ENCODE results near the gene PEPD. TPM values are rescaled to one million over a fixed set of nuclear protein-coding genes. Genes with fewer than 3 reads are reported as not detected.

The PEPD gene
- total RNA-seq, 1 experiment from 2014 or later: 40.5 TPM

GRCh38 chr19:33440241-33440640 lies 81.3 kb downstream of the PEPD start:
- CTCF ChIA-PET: interaction anchor here (1.6 kb wide), 1 partner anchor 10 kb away, joined by 4 read pairs; no protein-coding TSS in a partner anchor
- Histone ChIP-seq H3K4me2 (ENCODE audit: low read length) (no peak overlapping the region), H2AFZ (ENCODE audit: low read depth, low read length, poor library complexity, severe bottlenecking) (no peak overlapping the region), H3K9me3 (ENCODE audit: control insufficient read depth in 1 of 2, insufficient read depth in 1 of 2, low read depth in 1 of 2, low read length in 2 of 2) (no peaks in the 10 kb centered on the region), H3K79me2 (ENCODE audit: insufficient read depth, low read length) (no peaks in the 10 kb centered on the region), H3K9me2 (ENCODE audit: insufficient read depth) (no peaks in the 10 kb centered on the region), H3K4me1 (ENCODE audit: control insufficient read depth in 1 of 2, insufficient read depth in 2 of 2, low read length in 2 of 2) (no peaks in the 10 kb centered on the region), H3K4me3 (replicated peaks in 1 of 2; ENCODE audit: low read depth in 1 of 2, low read length in 2 of 2) (no peak overlapping the region), H3K36me3 (ENCODE audit: control insufficient read depth in 1 of 2, insufficient read depth in 2 of 2, low read length in 2 of 2) (no peaks in the 10 kb centered on the region), H4K20me1 (ENCODE audit: insufficient read depth) (no peaks in the 10 kb centered on the region), H3K9ac (ENCODE audit: low read length) (no peak overlapping the region), H3K27me3 (ENCODE audit: insufficient read depth, low read length) (no peaks in the 10 kb centered on the region), H3K27ac (ENCODE audit: low read depth, low read length) (no peak overlapping the region)
- intact Hi-C loops (cut with micrococcal nuclease): no loop called here
- no peak for DNase-seq (ENCODE audit: low read depth, low spot score)
- BruUV-seq (replicated peaks): no TSS peak
- TF ChIP-seq MAX (IDR thresholded peaks at IDR 0.05) (no peak), SRF (IDR thresholded peaks at IDR 0.05; ENCODE audit: low read depth) (no peak), CBX3 (IDR thresholded peaks at IDR 0.05; ENCODE audit: low read depth) (no peak), CEBPB (IDR thresholded peaks at IDR 0.05; ENCODE audit: low read depth) (no peak), POLR2A (IDR thresholded peaks at IDR 0.05; ENCODE audit: borderline replicate concordance, extremely low read depth, insufficient read depth, insufficient read length) (no peak), EZH2phosphoT487 (IDR thresholded peaks at IDR 0.05; ENCODE audit: borderline replicate concordance) (no peak), POLR2AphosphoS5 (IDR thresholded peaks at IDR 0.05; ENCODE audit: low read depth, low read length) (no peak), YY1 (IDR thresholded peaks at IDR 0.05; ENCODE audit: extremely low read depth, insufficient replicate concordance, low read depth, low read length) (no peak), FOSL1 (IDR thresholded peaks at IDR 0.05; ENCODE audit: low read depth) (no peak), ZBTB33 (IDR thresholded peaks at IDR 0.05; ENCODE audit: extremely low read depth, insufficient replicate concordance, low read length) (no peak), SIN3A (IDR thresholded peaks at IDR 0.05; ENCODE audit: low read depth) (no peak), RAD21 (IDR thresholded peaks at IDR 0.05; ENCODE audit: low read depth) (no peak), ZFX (IDR thresholded peaks at IDR 0.05) (no peak), EZH2 (IDR thresholded peaks at IDR 0.05) (no peak), ATF3 (IDR thresholded peaks at IDR 0.05) (no peak), ELF1 (IDR thresholded peaks at IDR 0.05; ENCODE audit: borderline replicate concordance, low read depth) (no peak), SP1 (IDR thresholded peaks at IDR 0.05; ENCODE audit: low read depth) (no peak), ZNF274 (IDR thresholded peaks at IDR 0.05; ENCODE audit: low read depth, low read length) (no peak), JUND (IDR thresholded peaks at IDR 0.05) (no peak)
- RAD21 ChIA-PET (ENCODE audit: low non-redundant PET in 1 of 2, low total read pairs in 2 of 2, uncharacterized antibody in 2 of 2, unreplicated experiment in 2 of 2): no interaction called here
- POLR2A ChIA-PET: no interaction called here
- no peak for ATAC-seq

Measured in HCT116 (cell line).